GM21423 (cell line): ENCODE measurements around the gene OR1F1.
"Not testable (repeated sequence)": the region's sequence is repeated elsewhere in the genome, so short reads cannot be mapped to it uniquely, and the experiment has no call there.

Source experiments
- ATAC-seq: cut with Tn5 transposase; IDR thresholded peaks from one replicate; pipeline ENCODE4 v1.9.1; 2021; ENCODE audit warnings: mild to moderate bottlenecking, moderate library complexity; ENCODE audit not compliant: unreplicated experiment

OR1F1 gene

DNA sequence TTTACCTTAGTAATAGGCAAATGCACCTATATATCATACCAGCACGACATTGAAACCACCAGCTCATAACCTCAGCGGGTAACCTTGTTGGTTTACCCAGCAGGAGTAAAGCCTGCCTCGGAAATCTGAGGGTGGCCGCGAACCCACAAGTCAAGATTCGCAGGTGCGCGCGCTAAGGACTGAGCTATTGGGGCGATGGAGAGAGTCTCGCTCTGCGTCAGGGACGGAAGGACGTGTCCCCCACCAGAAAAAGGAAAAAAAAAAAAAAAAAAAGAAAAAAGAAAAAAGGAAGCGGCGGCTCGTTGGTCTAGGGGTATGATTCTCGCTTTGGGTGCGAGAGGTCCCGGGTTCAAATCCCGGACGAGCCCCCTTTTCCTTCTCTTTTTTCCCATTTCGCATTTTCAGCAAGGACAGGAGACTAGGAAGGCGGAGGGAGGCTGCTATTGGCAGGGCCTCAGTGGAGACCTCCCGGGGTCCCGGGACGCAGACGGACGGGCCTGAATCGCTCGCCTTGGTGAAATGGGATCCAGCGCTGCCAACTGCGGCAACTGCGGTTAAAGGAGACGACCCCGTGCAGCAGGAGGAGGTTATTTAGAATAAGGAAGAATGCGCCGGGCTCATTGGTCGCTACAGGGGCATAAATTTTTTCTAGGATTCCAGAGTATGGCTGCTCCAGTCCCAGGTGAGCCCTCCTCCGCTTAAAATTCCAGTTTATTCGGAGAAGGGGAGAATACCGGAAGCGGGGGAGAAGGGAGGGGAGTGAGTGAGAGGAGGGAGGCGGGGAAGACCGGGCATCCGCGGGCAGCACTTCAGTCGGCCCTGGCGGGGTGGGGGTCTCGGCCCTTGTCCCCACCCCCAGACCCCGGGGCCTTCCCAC, at the start of gene OR1F1:
Gene OR1F1 (plus strand): TSS at position 407 of the 877 bp plus-strand sequence.
- ATAC-seq, result no peak

DNA sequence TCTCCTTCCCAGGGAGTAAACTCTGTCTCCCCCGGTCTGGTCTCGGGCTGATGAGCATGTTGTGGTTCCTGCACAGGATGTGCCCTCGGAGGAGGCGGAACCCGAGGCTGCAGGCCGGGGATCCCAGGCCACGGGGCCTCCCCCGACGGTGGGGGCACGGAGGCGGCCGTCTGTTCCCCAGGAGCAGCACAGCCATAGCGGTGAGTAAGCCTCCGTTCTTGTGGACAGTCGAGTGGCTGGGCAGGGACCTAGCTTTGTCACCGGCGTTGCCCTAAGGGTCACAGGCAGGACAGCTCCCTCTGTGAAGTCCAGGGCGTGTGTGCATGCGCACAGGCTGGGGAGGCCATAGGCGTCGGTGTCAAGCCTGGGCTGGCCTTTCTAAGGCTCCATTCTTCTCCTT, 49.7 kb upstream of the OR1F1 start:
- ATAC-seq, result no peak

- ATAC-seq, result no peak
Observed at GRCh38 chr16:3138823-3139426, 49.1 kb upstream of the OR1F1 start.

DNA sequence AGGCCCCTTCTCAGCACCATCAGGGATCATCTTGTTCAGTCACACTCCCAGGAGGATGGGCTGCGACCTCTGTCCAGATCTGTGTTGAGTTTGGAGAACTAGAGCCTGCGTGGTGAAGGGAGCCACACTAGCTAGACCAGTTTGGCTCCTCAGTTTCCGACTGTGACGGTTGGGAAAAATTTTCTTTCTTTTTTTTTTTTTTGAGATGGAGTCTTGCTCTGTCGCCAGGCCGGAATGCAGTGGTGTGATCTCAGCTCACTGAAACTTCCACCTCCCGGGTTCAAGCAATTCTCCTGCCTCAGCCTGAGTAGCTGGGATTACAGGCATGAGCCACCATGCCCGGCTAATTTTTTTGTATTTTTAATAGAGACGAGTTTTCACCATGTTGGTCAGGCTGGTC, 48.4 kb upstream of the OR1F1 start:
- not testable (repeated sequence) for ATAC-seq

GRCh38 chr16:3140603-3141427, 47.2 kb upstream of the OR1F1 start:
- ATAC-seq, result no peak

DNA sequence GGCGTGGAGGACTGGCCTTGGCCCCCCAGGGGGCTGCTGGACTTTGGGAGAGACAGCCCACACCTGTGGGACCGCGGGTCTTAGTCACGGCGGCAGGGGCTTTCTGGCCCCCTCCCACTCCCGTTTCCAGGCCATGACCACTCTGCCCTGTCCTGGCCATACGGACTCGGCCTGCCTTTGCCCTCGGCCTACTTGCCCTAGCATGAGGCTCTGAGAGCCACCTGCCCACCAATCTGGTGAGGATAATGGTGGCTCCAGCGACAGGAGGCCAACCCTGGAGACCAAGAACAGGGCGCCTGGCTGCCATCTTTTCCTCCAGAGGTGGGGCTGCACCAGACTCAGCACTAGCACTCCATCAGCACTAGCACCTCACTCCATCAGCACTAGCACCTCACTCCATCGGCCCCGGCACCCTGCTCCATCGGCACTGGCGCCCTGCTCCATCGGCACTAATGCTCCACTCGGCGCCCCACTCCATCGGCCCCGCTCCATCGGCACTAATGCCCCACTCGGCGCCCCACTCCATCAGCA, 46.2 kb upstream of the OR1F1 start:
- ATAC-seq, result no peak

- ATAC-seq, result no peak
Observed at GRCh38 chr16:3142327-3142726, 45.7 kb upstream of the OR1F1 start.

DNA sequence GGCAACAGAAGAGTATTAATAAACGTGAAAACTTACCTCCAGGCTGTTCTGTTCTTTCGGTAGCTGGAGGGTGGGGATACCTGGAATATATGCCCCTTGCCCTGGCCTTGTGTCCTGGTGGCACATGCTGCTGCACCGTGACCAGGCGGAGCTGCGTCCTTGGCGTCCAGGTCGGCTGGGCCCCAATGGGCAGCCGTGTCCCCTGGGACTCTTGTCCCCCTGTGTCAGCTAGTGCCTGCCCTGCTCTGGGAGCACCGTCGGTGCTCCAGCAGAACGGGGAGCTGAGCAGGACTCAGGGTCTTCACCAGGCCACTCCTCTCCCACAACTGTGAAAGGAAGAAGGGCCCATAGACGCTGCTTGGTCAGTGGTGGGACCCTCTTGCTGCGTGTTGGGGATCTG, 45.2 kb upstream of the OR1F1 start:
- no peak for ATAC-seq

GRCh38 chr16:3143189-3143588, 44.8 kb upstream of the OR1F1 start:
- no peak for ATAC-seq

DNA sequence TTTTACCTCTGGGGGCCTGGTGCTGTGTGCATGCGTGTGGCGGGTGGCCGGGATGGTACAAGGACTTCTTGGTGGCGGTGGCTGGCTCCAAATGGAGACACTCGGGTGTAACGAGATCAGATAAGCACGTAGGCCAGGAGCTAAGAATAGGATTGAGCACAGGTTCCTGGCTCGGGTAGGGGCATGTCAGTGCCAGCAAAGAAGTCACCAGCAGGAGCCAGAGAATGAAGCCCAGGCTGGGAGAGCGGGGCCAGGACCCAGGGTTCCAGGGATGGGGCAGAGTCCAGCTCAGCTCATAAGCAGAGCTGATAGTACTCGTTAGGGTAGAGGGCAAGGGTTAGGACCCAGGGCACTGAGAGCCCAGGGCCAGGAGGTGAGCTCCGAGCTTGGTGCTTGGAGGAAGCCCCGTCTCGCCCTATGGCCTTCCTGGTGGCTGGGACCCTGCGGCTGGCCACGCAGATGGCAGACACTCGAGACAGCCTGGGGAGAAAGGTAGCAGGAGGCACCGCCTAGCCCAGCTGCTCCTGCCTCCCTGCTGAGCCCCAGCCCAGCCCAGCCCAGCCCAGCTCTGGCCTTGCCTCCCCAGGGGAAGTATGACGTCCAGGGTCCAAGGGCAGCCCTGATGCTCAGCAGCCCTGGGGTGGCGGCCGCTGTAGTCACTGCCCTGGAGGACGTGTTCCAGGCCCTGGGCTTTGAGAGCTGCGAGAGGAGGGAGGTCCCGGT, 44.2 kb upstream of the OR1F1 start:
- no peak for ATAC-seq

DNA sequence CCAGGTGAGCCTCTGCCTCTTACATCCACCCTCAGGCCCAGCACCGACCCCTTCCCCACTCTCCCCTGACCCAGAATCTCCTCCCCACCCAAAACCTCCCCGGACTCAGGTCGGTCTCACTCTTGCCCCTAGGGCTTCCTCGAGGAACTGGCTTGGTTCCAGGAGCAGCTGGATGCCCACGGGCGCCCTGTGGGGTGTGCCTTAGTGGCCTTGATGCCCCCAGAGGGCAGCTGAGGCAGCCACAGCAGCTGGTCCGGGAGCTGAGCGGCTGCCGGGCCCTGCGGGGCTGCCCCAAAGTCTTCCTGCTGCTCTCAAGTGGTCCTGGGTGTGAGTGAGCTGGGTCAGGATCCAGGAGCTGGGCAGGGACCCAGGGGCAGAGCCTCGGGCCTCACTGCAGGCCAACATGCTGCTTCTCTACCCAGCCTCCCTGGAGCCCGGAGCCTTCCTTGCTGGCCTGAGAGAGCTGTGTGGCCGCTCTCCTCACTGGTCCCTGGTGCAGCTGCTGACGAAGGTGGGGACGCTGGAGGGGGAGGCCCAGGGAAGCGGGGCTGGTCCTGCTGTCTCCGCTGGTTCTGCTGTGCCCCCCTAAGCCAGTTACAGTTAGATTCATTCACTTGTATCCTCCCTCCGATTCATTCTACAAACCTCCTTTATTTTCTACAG, 43.6 kb upstream of the OR1F1 start:
- ATAC-seq, result no peak

GRCh38 chr16:3145151-3145550, 42.9 kb upstream of the OR1F1 start:
- no peak for ATAC-seq

- ATAC-seq, result no peak
Observed at GRCh38 chr16:3145660-3146059, 42.3 kb upstream of the OR1F1 start.

- ATAC-seq, result no peak
Observed at GRCh38 chr16:3147046-3147756, 40.8 kb upstream of the OR1F1 start.

- no peak for ATAC-seq
Observed at GRCh38 chr16:3147757-3148104, 40.3 kb upstream of the OR1F1 start.

DNA sequence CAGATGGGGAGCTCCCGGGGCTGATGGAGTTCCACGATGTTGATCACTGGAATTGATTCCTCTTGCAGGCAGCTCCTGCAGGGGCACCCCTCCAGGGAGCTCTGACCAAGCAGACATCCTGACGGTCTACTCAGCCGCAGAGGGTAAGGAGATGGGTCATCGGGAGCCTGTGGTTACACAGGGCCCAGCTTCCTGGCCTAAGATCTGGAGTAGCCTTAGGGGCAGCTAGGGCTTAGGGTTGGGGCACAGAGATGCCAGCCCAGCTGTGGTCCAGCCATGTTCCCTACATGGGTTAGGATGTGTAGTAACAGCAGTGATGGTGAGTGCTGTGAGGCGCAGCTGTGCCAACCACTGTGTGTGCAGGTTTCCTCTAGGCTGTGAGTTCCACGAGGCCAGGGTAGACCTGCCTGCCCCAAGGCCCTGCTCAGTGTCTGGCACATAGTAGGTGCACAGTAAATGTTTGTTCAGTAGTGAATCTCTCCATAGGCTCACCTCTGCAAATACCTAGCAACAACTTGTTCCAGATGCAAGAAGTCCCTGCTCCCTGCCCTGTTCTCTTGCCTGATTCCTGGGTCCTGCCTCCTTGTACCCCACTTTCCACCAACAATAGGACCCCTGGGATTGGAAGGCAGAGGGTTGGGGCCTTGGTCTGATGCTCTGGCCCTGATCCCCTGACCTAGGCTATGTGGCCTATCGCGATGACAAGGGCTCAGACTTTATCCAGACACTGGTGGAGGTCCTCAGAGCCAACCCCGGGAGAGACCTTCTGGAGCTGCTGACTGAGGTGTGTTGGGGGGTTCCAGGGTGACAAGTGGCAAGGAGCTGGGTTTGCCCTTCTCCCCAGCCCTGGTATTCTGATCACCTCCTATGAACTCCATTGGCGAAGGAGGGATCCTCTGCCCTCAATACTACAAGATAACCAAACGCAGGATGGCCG, 39.5 kb upstream of the OR1F1 start:
- no peak for ATAC-seq

- no peak for ATAC-seq
Observed at GRCh38 chr16:3149193-3149530, 38.8 kb upstream of the OR1F1 start.

- ATAC-seq, result no peak
Observed at GRCh38 chr16:3149630-3150345, 38.2 kb upstream of the OR1F1 start.
